ENCODE results near the gene NRBP1.
"Not testable (repeated sequence)": the region's sequence is repeated elsewhere in the genome, so short reads cannot be mapped to it uniquely, and the experiment has no call there.

The NRBP1 gene

GRCh38 chr2:27421660-27422250 lies 6.7 kb upstream of the NRBP1 start:
- no peak for DNase-seq (ENCODE audit: low read depth in 1 of 2, low spot score in 1 of 2)

GRCh38 chr2:27422958-27423357 lies 5.5 kb upstream of the NRBP1 start:
- DNase-seq (ENCODE audit: low read depth in 1 of 2, low spot score in 1 of 2): no peak

- not testable (repeated sequence) for DNase-seq (ENCODE audit: low read depth in 1 of 2, low spot score in 1 of 2)
These were observed 3.4 kb upstream of the NRBP1 start for GRCh38 chr2:27425039-27425438.

- no peak for DNase-seq (ENCODE audit: low read depth in 1 of 2, low spot score in 1 of 2)
These were observed 593 bp upstream of the NRBP1 start for GRCh38 chr2:27427863-27428212.

- DNase-seq (ENCODE audit: low read depth in 1 of 2, low spot score in 1 of 2): peak; percentile 20 to 61
These were observed 629 bp downstream of the NRBP1 start for GRCh38 chr2:27428978-27429541.

- DNase-seq (ENCODE audit: low read depth in 1 of 2, low spot score in 1 of 2): no peak
These were observed 3.0 kb downstream of the NRBP1 start for GRCh38 chr2:27431395-27431794.

GRCh38 chr2:27435628-27436027 lies 7.2 kb downstream of the NRBP1 start:
- no peak for DNase-seq (ENCODE audit: low read depth in 1 of 2, low spot score in 1 of 2)

- DNase-seq (ENCODE audit: low read depth in 1 of 2, low spot score in 1 of 2): no peak
These were observed 12.9 kb downstream of the NRBP1 start for GRCh38 chr2:27441226-27441926.

- peak; percentile 33 to 50 for DNase-seq (ENCODE audit: low read depth in 1 of 2, low spot score in 1 of 2)
These were observed 13.8 kb downstream of the NRBP1 start, which contains the start of gene KRTCAP3 for GRCh38 chr2:27441958-27442919. TSS of gene KRTCAP3 (plus strand) at chr2:27442381. CDS start at chr2:27442413, 32 bp downstream.

GRCh38 chr2:27442920-27443282 lies 14.5 kb downstream of the NRBP1 start:
- DNase-seq (ENCODE audit: low read depth in 1 of 2, low spot score in 1 of 2): no peak

- DNase-seq (ENCODE audit: low read depth in 1 of 2, low spot score in 1 of 2): no peak
These were observed 16.7 kb downstream of the NRBP1 start for GRCh38 chr2:27445155-27445554.

GRCh38 chr2:27445615-27446014 lies 17.2 kb downstream of the NRBP1 start:
- no peak for DNase-seq (ENCODE audit: low read depth in 1 of 2, low spot score in 1 of 2)

GRCh38 chr2:27446057-27446456 lies 17.6 kb downstream of the NRBP1 start:
- DNase-seq (ENCODE audit: low read depth in 1 of 2, low spot score in 1 of 2): no peak

GRCh38 chr2:27448381-27448780 lies 19.9 kb downstream of the NRBP1 start:
- DNase-seq (ENCODE audit: low read depth in 1 of 2, low spot score in 1 of 2): no peak

- no peak for DNase-seq (ENCODE audit: low read depth in 1 of 2, low spot score in 1 of 2)
These were observed 22.7 kb downstream of the NRBP1 start for GRCh38 chr2:27451095-27451494.

GRCh38 chr2:27453968-27454367 lies 25.5 kb downstream of the NRBP1 start:
- DNase-seq (ENCODE audit: low read depth in 1 of 2, low spot score in 1 of 2): no peak

- DNase-seq (ENCODE audit: low read depth in 1 of 2, low spot score in 1 of 2): no peak
These were observed 32.7 kb downstream of the NRBP1 start for GRCh38 chr2:27461118-27461517.

GRCh38 chr2:27464443-27464842 lies 36.0 kb downstream of the NRBP1 start:
- DNase-seq (ENCODE audit: low read depth in 1 of 2, low spot score in 1 of 2): no peak

GRCh38 chr2:27471961-27472360 lies 43.5 kb downstream of the NRBP1 start:
- no peak for DNase-seq (ENCODE audit: low read depth in 1 of 2, low spot score in 1 of 2)

- no peak for DNase-seq (ENCODE audit: low read depth in 1 of 2, low spot score in 1 of 2)
These were observed 57.1 kb downstream of the NRBP1 start for GRCh38 chr2:27485496-27485895.

- no peak for DNase-seq (ENCODE audit: low read depth in 1 of 2, low spot score in 1 of 2)
These were observed 60.7 kb downstream of the NRBP1 start for GRCh38 chr2:27489118-27489497.
